GM21367 (cell line): ENCODE data around the gene BCL2L11.

Experiments
- ATAC-seq: cut with Tn5 transposase; IDR thresholded peaks from one replicate; pipeline ENCODE4 v1.9.1; 2021; ENCODE audit not compliant: unreplicated experiment

BCL2L11 gene

GRCh38 chr2:111188681-111189080 is 68.0 kb downstream of the BCL2L11 start:
- no peak for ATAC-seq

GRCh38 chr2:111189106-111189505 is 68.4 kb downstream of the BCL2L11 start:
- no peak for ATAC-seq

- ATAC-seq: no peak
Observed at GRCh38 chr2:111190816-111191540, 70.3 kb downstream of the BCL2L11 start.

- no peak for ATAC-seq
Observed at GRCh38 chr2:111191877-111192276, 71.2 kb downstream of the BCL2L11 start.

GRCh38 chr2:111192776-111193368 is 72.2 kb downstream of the BCL2L11 start:
- no peak for ATAC-seq

- peak; percentile 77 for ATAC-seq
Observed at GRCh38 chr2:111194835-111195621, 74.3 kb downstream of the BCL2L11 start.

GRCh38 chr2:111196435-111196834 is 75.7 kb downstream of the BCL2L11 start:
- no peak for ATAC-seq

- no peak for ATAC-seq
Observed at GRCh38 chr2:111198701-111199100, 78.0 kb downstream of the BCL2L11 start.

GRCh38 chr2:111199840-111200239 is 79.1 kb downstream of the BCL2L11 start:
- ATAC-seq: no peak

- ATAC-seq: no peak
Observed at GRCh38 chr2:111200333-111200881, 79.7 kb downstream of the BCL2L11 start.

GRCh38 chr2:111201214-111201613 is 80.5 kb downstream of the BCL2L11 start:
- peak; percentile 86 for ATAC-seq

- ATAC-seq: no peak
Observed at GRCh38 chr2:111202266-111203040, 81.7 kb downstream of the BCL2L11 start.

GRCh38 chr2:111204706-111205105 is 84.0 kb downstream of the BCL2L11 start:
- ATAC-seq: no peak

- ATAC-seq: no peak
Observed at GRCh38 chr2:111205774-111206173, 85.1 kb downstream of the BCL2L11 start.

GRCh38 chr2:111207851-111208250 is 87.1 kb downstream of the BCL2L11 start:
- ATAC-seq: no peak

GRCh38 chr2:111208639-111209038 is 87.9 kb downstream of the BCL2L11 start:
- ATAC-seq: peak; percentile 23

GRCh38 chr2:111209045-111209514 is 88.4 kb downstream of the BCL2L11 start:
- peak; percentile 82 for ATAC-seq

GRCh38 chr2:111210036-111210435 is 89.3 kb downstream of the BCL2L11 start:
- ATAC-seq: no peak

GRCh38 chr2:111213877-111214276 is 93.2 kb downstream of the BCL2L11 start:
- no peak for ATAC-seq

- ATAC-seq: no peak
Observed at GRCh38 chr2:111216811-111217652, 96.3 kb downstream of the BCL2L11 start.
